ENCODE data around the gene CDH4.

The CDH4 gene

GRCh38 chr20:61537239-61538182 lies 285.4 kb downstream of the CDH4 start:
- TF ChIP-seq CTCF (IDR thresholded peaks at IDR 0.05), result no peak

DNA sequence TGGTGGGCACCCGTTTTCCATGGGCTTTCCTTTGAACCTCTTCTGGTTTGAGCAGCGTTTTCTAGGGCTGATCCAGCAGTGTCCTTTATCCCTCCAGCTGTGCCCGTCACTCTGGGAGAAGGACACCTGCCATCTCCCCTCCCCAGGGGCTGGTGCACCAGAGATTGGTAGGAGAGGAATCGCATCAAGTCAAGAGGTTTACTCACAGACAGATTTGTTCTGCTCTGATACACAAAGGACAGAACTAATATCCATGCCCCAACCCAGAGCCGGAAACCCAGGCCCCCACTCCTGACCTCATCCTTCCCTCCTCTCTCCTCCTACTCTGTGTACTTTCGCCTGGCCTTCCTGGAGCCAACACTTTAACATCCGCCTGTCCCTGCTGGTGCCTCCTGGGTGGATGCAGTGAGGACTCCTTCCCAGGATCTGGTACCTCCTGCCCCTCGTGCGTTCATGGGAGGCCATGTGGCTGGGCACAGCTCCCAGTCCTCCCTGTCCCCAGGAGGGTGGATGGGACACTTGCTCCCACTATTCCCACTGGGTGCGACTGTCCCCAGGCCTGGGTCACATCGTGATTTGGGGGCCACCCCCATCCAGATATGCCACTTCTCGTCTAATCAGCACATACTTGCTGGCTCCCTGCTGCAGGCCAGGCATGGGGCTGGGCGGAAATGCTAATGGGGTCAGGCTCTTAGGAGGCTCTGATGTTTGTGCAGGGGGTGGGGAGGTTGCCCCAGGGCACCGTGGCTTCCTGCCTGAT lies 286.3 kb downstream of the CDH4 start:
- no peak for TF ChIP-seq CTCF (IDR thresholded peaks at IDR 0.05)
- H3K36me3 ChIP-seq, result no peaks in the 10 kb centered on the region
- no peaks in the 10 kb centered on the region for H3K27me3 ChIP-seq
- H3K9me3 ChIP-seq, result no peaks in the 10 kb centered on the region
- no peak overlapping the region for H3K27ac ChIP-seq
- H3K4me1 ChIP-seq (ENCODE audit: control insufficient read depth in 1 of 2, insufficient read depth in 1 of 2, low read depth in 1 of 2, low read length in 1 of 2), result no peaks in the 10 kb centered on the region
- H3K4me3 ChIP-seq (ENCODE audit: low read depth in 1 of 2, low read length in 1 of 2), result no peak overlapping the region

More at GRCh38 chr20:61537239-61538182, 285.4 kb downstream of the CDH4 start:
- no peak overlapping the region for H3K4me3 ChIP-seq (ENCODE audit: low read depth in 1 of 2, low read length in 1 of 2)
- H3K9me3 ChIP-seq, result no peaks in the 10 kb centered on the region
- H3K27me3 ChIP-seq, result no peaks in the 10 kb centered on the region
- H3K4me1 ChIP-seq (ENCODE audit: control insufficient read depth in 1 of 2, insufficient read depth in 1 of 2, low read depth in 1 of 2, low read length in 1 of 2), result no peaks in the 10 kb centered on the region
- no peaks in the 10 kb centered on the region for H3K36me3 ChIP-seq
- no peak overlapping the region for H3K27ac ChIP-seq

GRCh38 chr20:61538943-61539265 lies 286.8 kb downstream of the CDH4 start:
- no peaks in the 10 kb centered on the region for H3K4me1 ChIP-seq (ENCODE audit: control insufficient read depth in 1 of 2, insufficient read depth in 1 of 2, low read depth in 1 of 2, low read length in 1 of 2)
- TF ChIP-seq CTCF (IDR thresholded peaks at IDR 0.05), result no peak
- no peak overlapping the region for H3K27ac ChIP-seq
- no peaks in the 10 kb centered on the region for H3K27me3 ChIP-seq
- H3K9me3 ChIP-seq, result no peaks in the 10 kb centered on the region
- no peak overlapping the region for H3K4me3 ChIP-seq (ENCODE audit: low read depth in 1 of 2, low read length in 1 of 2)
- H3K36me3 ChIP-seq, result no peaks in the 10 kb centered on the region

- no peaks in the 10 kb centered on the region for H3K9me3 ChIP-seq
Observed at GRCh38 chr20:61539706-61540360, 287.8 kb downstream of the CDH4 start.

More at GRCh38 chr20:61539706-61540360, 287.8 kb downstream of the CDH4 start:
- TF ChIP-seq CTCF (IDR thresholded peaks at IDR 0.05), result no peak
- H3K27ac ChIP-seq, result no peak overlapping the region
- no peak overlapping the region for H3K4me3 ChIP-seq (ENCODE audit: low read depth in 1 of 2, low read length in 1 of 2)
- H3K36me3 ChIP-seq, result no peaks in the 10 kb centered on the region
- H3K27me3 ChIP-seq, result no peaks in the 10 kb centered on the region
- no peaks in the 10 kb centered on the region for H3K4me1 ChIP-seq (ENCODE audit: control insufficient read depth in 1 of 2, insufficient read depth in 1 of 2, low read depth in 1 of 2, low read length in 1 of 2)
